ENCODE measurements around the gene NXF1.
"Not testable (repeated sequence)": the region's sequence is repeated elsewhere in the genome, so short reads cannot be mapped to it uniquely, and the experiment has no call there.

NXF1 gene

GRCh38 chr11:62850911-62851806 lies 45.9 kb upstream of the NXF1 start:
- H3K27me3 Mint-ChIP-seq (ENCODE audit: low read depth), result no peaks in the 10 kb centered on the region
- peak overlapping the region in 1 of 3 experiments; percentile 42 for H3K27ac Mint-ChIP-seq
- H3K36me3 Mint-ChIP-seq (ENCODE audit: low read depth), result peaks cover 41% of the 10 kb centered on the region
- H3K4me1 Mint-ChIP-seq, result peaks cover 40% of the 10 kb centered on the region
- H3K4me3 Mint-ChIP-seq, result peak overlapping the region; percentile 38 to 76 (median 62)
- TF ChIP-seq CTCF (IDR thresholded peaks at IDR 0.05; ENCODE audit: unreplicated experiment in 3 of 3), result no peak
- no peaks in the 10 kb centered on the region for H3K9me3 Mint-ChIP-seq

GRCh38 chr11:62847767-62848314 lies 42.6 kb upstream of the NXF1 start:
- Mint-ChIP-seq H3K4me1 (peaks cover 9% of the 10 kb centered on the region), H3K36me3 (ENCODE audit: low read depth) (peaks cover 12% of the 10 kb centered on the region)

GRCh38 chr11:62846177-62846576 lies 40.9 kb upstream of the NXF1 start:
- Mint-ChIP-seq H3K4me3 (no peak overlapping the region), H3K9me3 (no peaks in the 10 kb centered on the region), H3K4me1 (no peaks in the 10 kb centered on the region), H3K27ac (no peak overlapping the region), H3K27me3 (ENCODE audit: low read depth) (no peaks in the 10 kb centered on the region), H3K36me3 (ENCODE audit: low read depth) (no peaks in the 10 kb centered on the region)
- TF ChIP-seq CTCF (IDR thresholded peaks at IDR 0.05; ENCODE audit: unreplicated experiment in 3 of 3), result no peak

More at GRCh38 chr11:62847767-62848314, 42.6 kb upstream of the NXF1 start:
- H3K9me3 Mint-ChIP-seq, result no peaks in the 10 kb centered on the region
- H3K27me3 Mint-ChIP-seq (ENCODE audit: low read depth), result no peaks in the 10 kb centered on the region
- no peak for TF ChIP-seq CTCF (IDR thresholded peaks at IDR 0.05; ENCODE audit: unreplicated experiment in 3 of 3)
- H3K27ac Mint-ChIP-seq, result peak overlapping the region in 1 of 3 experiments; percentile 50
- H3K4me3 Mint-ChIP-seq, result no peak overlapping the region

GRCh38 chr11:62844154-62844553 lies 38.9 kb upstream of the NXF1 start:
- TF ChIP-seq CTCF (IDR thresholded peaks at IDR 0.05; ENCODE audit: unreplicated experiment in 3 of 3), result no peak
- peak overlapping the region in 1 of 3 experiments; percentile 71 for H3K27ac Mint-ChIP-seq
- H3K36me3 Mint-ChIP-seq (ENCODE audit: low read depth), result no peaks in the 10 kb centered on the region
- H3K4me1 Mint-ChIP-seq, result peaks cover 10% of the 10 kb centered on the region
- no peaks in the 10 kb centered on the region for H3K27me3 Mint-ChIP-seq (ENCODE audit: low read depth)
- no peak overlapping the region for H3K4me3 Mint-ChIP-seq
- H3K9me3 Mint-ChIP-seq, result no peaks in the 10 kb centered on the region

- Mint-ChIP-seq H3K4me3 (no peak overlapping the region), H3K27ac (peak overlapping the region in 2 of 3 experiments; percentile 71 to 76), H3K9me3 (no peaks in the 10 kb centered on the region), H3K27me3 (ENCODE audit: low read depth) (no peaks in the 10 kb centered on the region), H3K4me1 (peaks cover 10% of the 10 kb centered on the region), H3K36me3 (ENCODE audit: low read depth) (no peaks in the 10 kb centered on the region)
- no peak for TF ChIP-seq CTCF (IDR thresholded peaks at IDR 0.05; ENCODE audit: unreplicated experiment in 3 of 3)
Observed at GRCh38 chr11:62843466-62843865, 38.2 kb upstream of the NXF1 start.

- H3K4me1 Mint-ChIP-seq, result peaks cover 10% of the 10 kb centered on the region
- H3K27me3 Mint-ChIP-seq (ENCODE audit: low read depth); H3K9me3 Mint-ChIP-seq; H3K36me3 Mint-ChIP-seq (ENCODE audit: low read depth); H3K4me3 Mint-ChIP-seq; H3K27ac Mint-ChIP-seq: not testable (repeated sequence)
Observed at GRCh38 chr11:62842891-62843290, 37.7 kb upstream of the NXF1 start.
